Measurements from ENCODE around the gene BCORL1.

Gene BCORL1

DNA sequence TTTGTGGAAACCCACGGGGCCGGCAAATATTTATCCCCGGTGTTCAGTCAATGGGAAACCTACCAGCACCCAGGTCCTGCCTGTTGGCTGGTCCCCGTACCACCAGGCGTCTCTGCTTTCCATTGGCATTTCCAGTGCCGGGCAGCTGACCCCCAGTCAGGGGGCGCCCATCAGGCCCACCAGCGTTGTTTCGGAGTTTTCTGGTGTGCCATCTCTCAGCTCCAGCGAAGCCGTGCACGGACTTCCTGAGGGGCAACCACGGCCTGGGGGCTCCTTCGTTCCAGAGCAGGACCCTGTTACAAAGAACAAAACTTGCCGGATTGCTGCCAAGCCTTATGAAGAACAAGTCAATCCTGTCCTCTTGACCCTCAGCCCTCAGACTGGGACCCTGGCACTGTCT lies 32.7 kb downstream of the BCORL1 start:
- no peak for DNase-seq

GRCh38 chrX:130018143-130018542 lies 35.7 kb downstream of the BCORL1 start:
- no peak for DNase-seq

- no peak for DNase-seq
Observed at GRCh38 chrX:130020661-130021324, 38.4 kb downstream of the BCORL1 start.

DNA sequence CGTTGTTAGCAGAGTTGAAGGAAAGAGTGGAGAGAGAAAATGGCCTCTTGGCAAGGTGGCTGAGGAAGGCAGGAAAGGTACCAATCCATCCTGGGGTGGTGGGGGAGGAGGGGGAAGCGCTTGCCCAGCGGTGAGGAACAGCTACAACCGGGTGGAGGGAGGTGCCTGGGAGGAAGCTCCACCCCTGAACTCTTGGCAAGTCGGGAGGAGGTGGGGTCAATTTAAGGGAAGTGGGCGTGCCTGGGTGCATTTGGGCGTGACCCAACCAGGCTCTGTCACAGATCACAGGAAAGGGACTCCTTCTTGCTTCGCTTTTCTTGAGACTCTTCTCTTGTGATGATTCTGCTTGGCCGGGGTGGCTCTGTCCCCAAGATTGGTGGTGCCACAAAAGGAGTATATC lies 41.7 kb downstream of the BCORL1 start:
- peak; percentile 87 to 90 for DNase-seq

DNA sequence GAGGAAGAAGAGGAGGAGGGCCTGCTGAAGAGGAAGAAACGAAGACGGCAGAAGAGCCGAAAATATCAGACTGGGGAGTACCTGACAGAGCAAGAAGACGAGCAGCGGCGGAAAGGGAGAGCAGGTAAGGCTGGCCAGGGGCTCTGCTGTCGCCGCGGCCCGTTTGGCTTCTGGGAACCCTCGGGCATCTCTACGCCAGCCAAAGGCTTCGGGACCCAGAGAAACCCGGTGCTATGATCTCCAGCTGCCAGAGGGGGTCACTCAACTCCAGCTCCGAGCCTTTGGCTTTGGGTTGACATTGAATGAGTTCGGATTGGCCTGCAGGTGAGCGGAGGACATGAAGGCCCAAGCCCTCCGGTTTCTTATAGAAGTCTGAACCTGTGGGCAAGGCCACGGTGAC lies 42.8 kb downstream of the BCORL1 start:
- DNase-seq: no peak

DNA sequence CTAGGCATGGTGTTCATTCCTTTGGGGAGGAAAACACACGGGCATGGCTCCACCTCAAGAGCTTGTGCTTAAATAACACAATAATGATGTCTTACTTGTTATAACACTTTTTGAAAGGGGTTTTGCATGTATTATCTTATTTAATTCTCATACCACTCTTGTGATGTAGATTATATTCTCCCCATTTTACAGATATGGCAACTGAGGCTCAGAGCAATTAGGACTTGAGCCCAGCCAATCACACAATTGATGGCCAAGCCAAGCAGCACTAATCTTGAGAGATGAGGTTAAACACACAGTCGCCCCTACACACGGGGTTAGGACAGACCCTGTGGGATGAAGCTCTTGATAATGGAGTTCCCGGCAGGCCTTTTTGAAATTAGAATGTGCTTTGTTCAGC lies 45.1 kb downstream of the BCORL1 start:
- DNase-seq: no peak

DNA sequence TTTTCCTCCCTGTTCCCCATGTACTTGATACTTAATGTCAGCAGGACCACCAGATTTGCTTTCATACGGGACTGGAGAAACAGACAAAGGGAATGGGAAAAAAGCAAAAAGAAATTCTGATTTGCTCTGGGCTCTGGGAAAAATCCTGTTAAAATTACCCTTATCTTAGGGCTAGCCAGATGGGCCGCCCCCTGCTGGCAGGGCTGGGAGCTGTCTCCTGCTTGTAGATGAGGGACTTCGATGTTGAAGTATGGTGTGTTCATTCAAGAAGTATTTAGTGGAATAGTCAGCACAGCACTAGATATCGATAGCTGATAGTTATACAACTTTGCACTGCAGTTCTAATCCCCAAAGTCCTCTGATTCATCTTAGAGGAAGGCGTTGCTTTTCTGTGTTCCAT lies 45.8 kb downstream of the BCORL1 start:
- DNase-seq: peak; percentile 39 to 48

GRCh38 chrX:130030826-130031225 lies 48.4 kb downstream of the BCORL1 start:
- no peak for DNase-seq

- DNase-seq: no peak
Observed at GRCh38 chrX:130032552-130032951, 50.1 kb downstream of the BCORL1 start.

DNA sequence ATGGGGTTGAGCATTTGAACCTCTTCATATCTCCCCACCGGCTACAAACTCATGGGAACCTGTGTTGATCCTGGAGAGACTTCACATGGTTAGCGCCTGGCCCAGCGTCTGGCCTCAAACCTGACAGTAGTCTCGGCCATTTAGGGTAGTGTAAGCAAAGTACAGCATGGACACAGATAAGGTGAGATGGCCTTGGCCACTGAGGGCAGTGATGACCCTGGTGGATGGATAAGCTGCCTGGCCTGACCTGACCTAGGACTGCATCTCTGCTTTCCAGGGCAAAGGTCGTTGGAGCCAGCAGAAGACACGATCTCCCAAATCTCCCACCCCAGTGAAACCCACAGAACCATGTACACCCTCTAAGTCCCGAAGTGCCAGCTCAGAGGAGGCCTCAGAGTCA lies 51.7 kb downstream of the BCORL1 start:
- DNase-seq: no peak

GRCh38 chrX:130039847-130040246 lies 57.4 kb downstream of the BCORL1 start:
- no peak for DNase-seq

GRCh38 chrX:130047416-130047815 lies 65.0 kb downstream of the BCORL1 start:
- no peak for DNase-seq

GRCh38 chrX:130048686-130049222 lies 66.3 kb downstream of the BCORL1 start:
- DNase-seq: no peak

GRCh38 chrX:130049821-130050220 lies 67.4 kb downstream of the BCORL1 start:
- no peak for DNase-seq

GRCh38 chrX:130051176-130051845 lies 68.9 kb downstream of the BCORL1 start:
- no peak for DNase-seq

- DNase-seq: no peak
Observed at GRCh38 chrX:130053236-130053635, 70.8 kb downstream of the BCORL1 start.

DNA sequence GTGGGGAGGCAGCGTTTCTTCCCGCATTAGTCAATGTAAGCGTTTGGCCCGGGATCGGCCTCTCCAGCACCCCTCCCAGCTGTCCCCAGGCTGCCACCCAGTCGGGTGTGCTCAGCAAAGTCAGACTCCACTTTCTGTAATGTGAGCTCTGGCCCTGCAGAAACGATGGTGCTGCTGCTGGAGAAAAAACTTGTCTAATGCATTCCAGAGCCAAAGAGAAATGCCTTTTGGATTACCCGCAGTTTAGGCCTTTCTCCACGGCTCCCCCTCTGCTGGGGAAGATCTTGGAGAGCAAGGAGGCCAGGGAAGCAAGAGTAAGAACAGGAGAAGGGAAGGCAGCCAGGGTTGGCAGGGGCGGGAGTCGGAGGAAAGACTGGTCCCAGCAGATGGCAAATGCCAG lies 72.7 kb downstream of the BCORL1 start:
- DNase-seq: no peak

DNA sequence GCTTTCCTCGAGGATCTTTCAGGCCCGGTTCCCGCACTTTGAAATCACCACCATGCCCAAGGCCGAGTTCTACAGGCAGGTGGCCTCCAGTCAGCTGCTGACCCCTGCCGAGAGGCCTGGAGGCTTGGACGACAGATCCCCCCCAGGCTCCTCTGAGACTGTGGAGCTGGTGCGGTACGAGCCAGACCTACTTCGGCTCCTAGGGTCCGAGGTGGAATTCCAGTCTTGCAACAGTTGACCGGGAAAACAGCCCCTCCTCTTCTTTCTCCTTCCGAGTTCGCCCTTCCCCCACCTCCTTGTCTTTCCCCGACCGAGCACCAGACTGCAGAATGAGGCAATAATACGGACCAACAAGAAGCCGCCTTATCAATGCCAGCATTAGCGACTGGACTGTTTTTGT lies 73.5 kb downstream of the BCORL1 start:
- DNase-seq: no peak

DNA sequence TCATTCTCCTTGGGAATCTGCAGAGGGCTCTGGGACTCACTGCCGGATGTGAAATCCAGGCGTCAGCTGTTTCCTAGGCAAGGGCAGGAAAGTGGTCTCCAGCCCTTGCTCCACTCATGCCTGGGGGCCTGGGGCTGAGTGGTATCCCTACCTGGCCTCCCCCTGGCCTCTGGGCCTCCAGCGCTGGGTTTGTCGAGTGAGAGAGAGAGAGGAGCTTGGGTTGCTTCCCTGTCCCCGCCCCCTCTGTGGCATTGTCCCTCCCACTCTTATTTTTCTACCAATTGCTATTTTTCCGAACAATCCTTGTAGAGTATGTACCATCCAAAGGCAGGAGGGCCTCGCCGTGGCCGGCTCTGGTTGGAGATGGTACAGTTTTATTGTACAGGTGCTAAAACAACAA lies 74.8 kb downstream of the BCORL1 start:
- no peak for DNase-seq

DNA sequence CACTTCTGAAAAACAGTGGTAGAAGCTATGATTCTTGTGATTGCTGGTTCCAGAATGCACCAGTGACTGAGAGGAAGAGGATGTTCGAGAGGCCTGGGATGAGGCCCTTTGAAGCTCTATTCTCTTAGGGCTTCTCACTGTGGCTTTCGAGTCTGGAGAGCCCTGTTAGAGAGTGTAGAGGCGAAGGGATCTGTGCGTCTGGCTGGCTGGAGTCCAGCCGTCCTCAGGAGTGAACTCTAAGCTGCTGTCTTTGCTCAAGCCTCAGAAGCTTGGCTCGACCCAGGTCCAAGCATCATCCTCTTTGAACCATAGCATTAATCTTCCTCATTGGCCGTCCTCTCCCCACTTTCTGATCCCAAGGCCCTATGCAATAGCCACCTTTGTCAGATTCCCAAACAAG lies 76.2 kb downstream of the BCORL1 start:
- DNase-seq: no peak

GRCh38 chrX:130060122-130061069 lies 78.0 kb downstream of the BCORL1 start:
- peak; percentile 78 to 84 for DNase-seq

DNA sequence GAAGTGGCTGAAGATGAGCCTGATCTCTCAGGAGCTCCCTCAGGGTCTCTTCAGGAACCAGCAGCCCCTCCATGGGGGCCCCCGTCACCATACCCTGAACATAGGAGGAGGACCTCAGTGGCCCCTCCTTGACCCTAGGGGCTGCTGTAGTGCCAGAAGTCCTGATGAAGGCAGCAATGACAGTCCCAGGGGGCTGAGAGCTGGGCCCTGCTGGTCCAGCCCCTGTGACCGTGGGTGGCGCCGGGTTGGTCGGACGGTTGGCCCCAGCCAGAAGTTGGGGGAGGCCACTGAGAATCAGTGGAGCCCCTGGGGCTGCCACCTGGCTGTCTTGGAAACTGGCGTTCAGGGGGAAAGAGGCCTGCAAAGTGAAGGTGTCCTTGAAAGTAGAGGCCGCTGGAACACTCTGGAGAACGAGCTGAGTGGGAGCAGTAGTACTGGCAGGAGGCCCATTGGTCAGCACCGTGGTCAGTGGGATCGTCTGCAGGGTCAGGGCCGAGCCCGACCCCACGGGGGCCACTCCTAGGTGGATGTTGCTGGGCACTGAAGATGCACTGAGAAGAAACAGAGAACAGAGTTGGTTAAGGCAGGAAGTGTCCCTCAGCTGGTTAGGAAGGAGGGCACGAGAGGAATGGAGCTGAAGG lies 84.7 kb downstream of the BCORL1 start:
- no peak for DNase-seq
